ENCODE results near the gene CCDC146.
"Not testable (repeated sequence)": the region's sequence is repeated elsewhere in the genome, so short reads cannot be mapped to it uniquely, and the experiment has no call there.

CCDC146 gene

DNA sequence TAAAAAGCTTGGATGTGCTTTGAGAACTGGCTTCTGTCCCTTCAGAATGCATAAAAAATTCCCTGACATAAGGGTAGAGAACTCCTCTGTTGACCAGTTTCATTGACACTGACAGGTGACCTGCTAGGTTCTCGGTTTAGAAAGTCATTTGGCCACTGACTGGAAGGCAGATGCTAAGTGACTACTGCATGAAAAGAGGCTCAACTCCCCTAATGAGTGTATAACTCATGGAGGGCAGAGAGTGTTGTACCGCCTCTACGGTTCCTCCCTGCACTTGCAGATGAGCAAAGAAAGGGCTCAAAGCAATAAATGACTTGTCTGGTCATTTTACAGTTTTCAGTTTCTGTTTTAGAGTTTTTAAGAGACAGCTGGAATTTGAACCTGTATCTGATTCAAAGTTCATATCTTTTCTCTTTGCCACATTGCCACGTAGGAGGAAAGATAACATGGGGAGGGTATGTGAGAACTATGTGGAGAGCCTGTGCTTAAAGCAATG, 80.1 kb downstream of the CCDC146 start:
- no peak for DNase-seq (ENCODE audit: low read depth)

- no peak for DNase-seq (ENCODE audit: low read depth)
Observed at GRCh38 chr7:77205706-77206105, 83.3 kb downstream of the CCDC146 start.

GRCh38 chr7:77208416-77208815, 86.0 kb downstream of the CCDC146 start:
- DNase-seq (ENCODE audit: low read depth), result no peak

DNA sequence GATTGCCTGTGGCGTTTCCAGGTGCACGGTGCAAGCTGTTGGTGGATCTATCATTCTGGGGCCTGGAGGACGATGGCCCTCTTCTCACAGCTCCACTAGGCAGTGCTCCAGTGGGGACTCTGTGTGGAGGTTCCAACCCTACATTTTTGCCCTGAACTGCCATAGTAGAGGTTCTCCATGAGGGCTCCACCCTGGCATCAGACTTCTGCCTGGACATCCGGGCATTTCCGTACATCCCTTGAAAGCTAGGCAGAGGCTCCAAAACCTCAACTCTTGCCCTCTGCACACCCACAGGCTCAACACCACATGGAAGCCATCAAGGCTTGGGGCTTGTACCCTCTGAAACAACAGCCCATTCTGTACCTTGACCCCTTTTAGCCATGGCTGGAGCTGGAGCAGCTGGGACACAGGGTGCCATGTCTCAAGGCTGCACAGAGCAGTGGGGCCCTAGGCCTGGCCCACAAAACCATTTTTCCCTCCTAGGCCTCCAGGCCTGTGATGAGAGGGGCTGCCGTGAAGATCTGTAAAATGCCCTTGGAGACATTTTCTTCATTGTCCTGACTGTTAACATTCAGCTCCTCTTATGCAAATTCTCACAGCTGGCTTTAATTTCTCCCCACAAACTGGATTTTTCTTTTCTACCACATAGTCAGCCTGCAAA, 87.2 kb downstream of the CCDC146 start:
- no peak for DNase-seq (ENCODE audit: low read depth)

GRCh38 chr7:77216181-77216845, 93.9 kb downstream of the CCDC146 start:
- no peak for DNase-seq (ENCODE audit: low read depth)

DNA sequence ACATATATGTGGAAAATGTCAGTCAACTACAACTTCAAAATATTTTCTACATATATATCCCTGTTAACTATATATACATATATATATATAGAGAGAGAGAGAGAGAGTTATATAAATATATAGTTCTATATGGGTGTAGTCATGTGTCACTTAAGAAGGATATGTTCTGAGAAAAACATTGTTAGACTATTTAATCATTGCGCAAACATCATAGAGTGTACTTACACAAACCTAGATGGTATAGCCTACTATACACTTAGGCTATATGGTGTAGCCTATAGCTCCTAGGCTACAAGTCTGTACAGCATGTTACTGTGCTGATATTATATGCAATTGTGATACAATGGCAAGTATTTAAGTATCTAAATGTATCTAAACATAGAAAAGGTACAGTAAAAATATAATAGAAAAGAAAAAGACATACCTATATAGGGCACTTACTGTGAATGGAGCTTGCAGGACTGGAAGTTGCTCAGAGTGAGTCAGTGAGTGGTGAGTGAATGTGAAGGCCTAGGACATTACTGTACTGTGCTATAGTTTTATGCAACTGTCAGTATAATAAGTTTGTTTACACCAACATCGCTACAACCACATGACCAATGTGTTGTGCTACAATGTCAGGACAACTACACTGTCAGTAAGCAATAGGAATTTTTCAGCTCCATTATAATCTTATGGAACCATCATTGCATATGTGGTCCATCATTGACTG, 95.2 kb downstream of the CCDC146 start:
- DNase-seq (ENCODE audit: low read depth), result no peak

DNA sequence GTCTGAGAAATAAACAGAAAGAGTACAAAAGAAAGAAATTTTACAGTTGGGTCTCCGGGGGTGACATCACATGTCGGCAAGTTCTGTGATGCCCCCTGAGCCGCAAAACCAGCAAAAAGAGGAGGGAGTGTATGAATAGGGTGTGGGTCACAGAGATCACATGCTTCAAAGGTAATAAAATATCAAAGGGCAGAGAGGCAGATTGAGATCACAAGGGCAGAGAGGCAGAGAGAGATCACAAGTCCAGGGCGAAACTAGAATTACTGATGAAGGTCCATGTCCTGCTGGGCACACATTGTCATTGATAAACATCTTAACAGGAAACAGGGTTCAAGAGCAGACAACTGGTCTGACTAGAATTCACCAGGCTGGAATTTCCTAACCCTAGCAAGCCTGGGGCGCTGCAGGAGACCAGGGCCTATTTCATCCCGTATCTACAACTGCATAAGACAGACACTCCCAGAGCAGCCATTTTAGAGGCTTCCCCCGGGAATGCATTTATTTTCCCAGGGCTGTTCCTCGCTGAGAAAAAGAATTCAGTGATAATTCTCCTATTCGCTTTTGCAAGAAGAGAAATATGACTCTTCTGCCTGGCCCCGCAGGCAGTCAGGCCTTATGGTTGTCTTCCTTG, 97.4 kb downstream of the CCDC146 start:
- not testable (repeated sequence) for DNase-seq (ENCODE audit: low read depth)

- DNase-seq (ENCODE audit: low read depth), result no peak
Observed at GRCh38 chr7:77222065-77222464, 99.7 kb downstream of the CCDC146 start.

DNA sequence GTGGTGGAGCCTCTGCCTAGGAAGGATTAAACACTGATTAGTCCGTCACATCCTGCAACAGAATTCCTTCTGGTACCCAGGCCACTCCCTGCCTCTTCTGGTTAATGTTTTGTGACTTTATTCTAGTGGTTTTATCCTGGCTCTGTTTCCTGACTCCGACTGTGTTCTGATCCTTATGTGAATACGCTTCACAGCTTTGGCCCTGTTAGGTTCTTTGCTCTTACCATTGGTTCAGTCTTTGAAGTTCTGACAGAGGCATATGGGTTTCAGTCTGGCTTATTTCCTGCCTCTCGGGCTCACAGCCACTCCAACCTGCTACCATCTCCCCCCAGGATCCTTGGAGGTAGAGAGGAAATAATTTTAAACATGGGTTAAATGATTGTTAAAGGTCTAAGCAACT, 100.4 kb downstream of the CCDC146 start:
- DNase-seq (ENCODE audit: low read depth), result no peak

DNA sequence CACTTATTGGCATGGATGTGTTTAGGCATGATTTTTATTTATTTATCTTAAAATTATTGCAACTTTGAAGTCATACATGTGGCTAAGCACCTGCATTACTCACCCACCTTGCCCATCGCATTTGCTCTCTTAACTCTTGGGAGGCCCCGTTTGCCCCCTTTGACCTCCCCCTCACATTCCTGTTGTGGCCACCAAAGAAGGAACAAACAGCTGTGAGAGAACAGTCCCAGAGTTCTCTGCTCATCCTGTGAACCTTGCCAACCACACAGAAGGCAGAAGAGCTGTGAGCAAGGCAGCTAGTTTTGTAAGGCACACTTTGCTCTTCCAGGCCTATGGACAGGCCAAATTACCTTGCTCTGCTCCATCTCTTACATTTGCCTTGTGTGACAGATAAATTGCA, 100.8 kb downstream of the CCDC146 start:
- no peak for DNase-seq (ENCODE audit: low read depth)

GRCh38 chr7:77226357-77226839, 104.0 kb downstream of the CCDC146 start:
- DNase-seq (ENCODE audit: low read depth), result no peak

DNA sequence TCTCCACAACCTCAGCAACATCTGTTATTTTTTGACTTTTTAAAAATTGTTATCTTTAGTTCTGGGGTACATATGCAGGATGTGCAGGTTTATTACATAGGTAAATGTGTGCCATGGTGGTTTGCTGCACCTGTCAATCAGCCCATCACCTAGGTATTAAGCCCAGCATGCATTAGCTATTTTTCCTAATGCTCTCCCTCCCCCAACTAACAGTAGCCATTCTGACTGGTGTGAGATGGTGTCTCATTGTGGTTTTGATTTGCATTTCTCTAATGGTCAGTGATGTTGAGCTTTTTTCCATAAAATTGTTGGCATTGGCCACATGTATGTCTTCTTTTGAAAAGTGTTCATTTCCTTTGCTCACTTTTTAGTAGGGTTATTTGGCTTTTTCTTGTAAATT, 106.4 kb downstream of the CCDC146 start:
- DNase-seq (ENCODE audit: low read depth), result not testable (repeated sequence)

DNA sequence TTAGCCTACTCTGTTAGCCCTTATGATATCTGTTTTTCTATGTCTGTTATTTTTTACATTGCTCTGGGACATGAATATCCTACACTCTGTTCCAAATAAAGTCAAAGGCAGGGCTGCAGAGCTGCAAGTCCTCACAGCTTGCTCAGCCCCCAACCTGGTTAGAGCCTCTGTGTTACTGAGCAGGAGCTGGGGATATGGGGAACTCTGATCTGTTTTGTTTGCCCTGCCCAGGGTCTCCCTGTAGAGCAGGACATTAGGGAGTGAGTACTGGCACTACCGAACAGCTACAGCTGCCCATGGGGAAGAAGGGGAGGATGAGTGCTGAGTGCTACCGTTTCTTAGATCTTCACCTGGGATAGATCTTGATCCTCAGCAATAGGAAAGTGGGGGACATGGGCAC, 110.1 kb downstream of the CCDC146 start:
- DNase-seq (ENCODE audit: low read depth), result no peak

DNA sequence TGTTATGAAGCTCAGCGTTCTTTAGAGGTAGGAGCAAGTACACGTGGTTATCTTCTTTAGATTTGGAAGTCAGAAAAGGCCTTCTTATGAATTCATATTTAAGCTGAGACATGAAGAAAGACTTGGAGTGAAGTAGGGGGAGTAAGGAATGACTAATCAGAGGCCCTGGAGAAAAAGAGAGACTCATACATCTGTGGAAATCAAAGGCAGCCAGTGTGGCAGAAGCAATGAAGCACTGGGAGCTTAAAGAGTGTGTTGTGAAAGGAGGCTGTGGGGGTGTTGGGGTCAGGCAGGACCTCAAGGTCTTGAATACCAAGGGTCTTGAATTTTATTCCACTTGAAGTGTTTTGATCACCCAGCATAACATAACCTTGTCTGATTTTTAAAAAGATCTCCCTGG, 112.9 kb downstream of the CCDC146 start:
- DNase-seq (ENCODE audit: low read depth), result no peak

DNA sequence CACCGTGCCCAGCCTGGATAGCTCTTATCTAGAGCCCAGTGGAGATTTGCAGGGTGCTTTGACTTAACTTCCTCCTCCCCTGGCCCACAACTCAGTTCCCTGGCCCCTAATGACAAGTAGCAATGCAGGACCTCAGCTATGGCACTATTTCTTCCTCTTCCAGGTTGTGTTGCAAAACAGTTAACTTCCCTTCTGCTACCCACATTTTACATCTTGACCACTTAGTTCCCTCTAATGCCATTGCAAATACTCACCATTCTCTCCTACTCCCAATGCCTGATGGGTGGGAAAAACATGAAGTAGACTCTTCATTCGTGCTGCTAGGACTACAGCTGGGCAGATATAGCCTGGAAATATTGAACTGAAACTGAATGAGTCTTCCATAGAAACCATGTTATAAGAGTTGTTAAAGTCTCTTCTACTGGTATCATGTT, 116.3 kb downstream of the CCDC146 start:
- no peak for DNase-seq (ENCODE audit: low read depth)

DNA sequence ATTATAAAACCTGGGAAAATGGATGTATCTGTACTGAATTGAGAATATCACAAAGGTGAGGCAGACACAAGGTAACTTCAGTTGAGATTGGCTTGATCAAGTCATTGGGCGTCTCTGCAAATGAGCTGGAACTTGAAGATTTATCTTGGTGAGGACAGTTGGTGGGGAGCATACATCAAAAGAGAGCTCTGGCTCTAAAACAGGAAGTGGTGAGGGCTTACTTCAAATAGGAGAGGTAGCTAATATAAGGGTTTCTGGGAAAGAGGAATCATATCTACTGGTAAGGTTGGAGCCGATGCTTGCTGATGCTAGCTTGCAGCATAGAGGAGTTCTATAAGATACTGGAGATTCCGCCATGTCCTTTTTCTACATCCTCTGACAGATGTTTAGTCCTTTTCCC, 117.1 kb downstream of the CCDC146 start:
- DNase-seq (ENCODE audit: low read depth), result no peak

GRCh38 chr7:77242068-77242467, 119.7 kb downstream of the CCDC146 start:
- DNase-seq (ENCODE audit: low read depth), result no peak

DNA sequence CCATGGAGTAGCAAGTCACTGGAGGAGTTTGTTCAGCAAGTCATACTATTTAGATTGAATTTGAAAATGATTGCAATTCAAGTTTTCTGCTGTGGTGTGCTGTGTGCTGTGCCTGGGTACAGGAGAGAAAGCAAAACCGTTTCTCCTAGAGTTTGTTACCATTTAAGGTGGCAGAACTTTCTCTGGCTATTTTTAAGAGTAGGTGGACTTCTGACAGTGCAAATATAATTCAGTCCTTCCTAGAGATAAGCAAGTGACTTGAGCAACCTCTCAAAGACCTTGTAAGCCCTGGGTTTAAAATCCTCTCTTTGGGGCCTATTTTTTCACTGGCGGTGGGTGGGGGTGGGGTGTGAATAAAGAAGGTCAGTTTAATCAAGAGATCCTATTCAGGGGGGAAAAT, 120.1 kb downstream of the CCDC146 start:
- DNase-seq (ENCODE audit: low read depth), result no peak

- DNase-seq (ENCODE audit: low read depth), result no peak
Observed at GRCh38 chr7:77244222-77244934, 122.0 kb downstream of the CCDC146 start.

DNA sequence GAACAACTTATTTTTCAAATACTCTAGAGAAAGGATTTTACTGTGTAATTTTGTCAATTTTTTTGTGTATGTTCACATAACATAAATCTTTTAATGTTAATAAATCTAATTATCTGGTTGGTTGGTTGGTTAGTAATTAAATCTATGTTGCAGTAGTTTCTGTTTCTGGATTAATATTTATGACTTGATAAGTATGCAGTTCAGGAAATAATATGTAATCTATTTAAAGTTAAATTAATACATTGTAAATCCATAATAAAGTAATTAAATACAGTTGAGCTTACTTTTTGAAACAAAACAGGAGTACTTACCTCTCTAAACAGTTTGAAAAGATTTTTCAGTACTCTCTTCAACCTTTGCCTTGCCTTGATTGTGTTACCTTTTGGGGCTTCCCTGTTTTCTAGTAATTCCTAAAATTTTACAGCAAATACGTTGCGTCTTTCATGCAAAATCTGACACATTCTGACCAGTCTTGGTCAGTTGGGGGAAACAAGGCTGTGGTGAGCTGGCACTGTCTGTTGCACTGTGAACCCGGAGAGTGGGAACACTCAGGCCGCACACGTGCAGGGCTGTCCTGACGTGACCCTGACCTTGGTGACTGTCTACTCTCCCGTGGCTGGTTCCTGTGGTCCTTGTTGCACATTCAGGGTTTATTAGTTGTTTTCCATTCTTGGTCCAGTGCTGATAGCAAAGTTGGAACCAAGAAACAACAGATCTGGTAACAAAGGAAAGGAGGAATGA, 122.8 kb downstream of the CCDC146 start:
- no peak for DNase-seq (ENCODE audit: low read depth)

- DNase-seq (ENCODE audit: low read depth), result no peak
Observed at GRCh38 chr7:77246026-77246640, 123.7 kb downstream of the CCDC146 start.
